GM12878 (cell line): Measurements from ENCODE around the gene ZBTB16. TPM values are rescaled to one million over a fixed set of nuclear protein-coding genes. Genes with fewer than 3 reads are reported as not detected.

Experiments
- ATAC-seq: fragments of 200-7000 bp; cut with Tn5 transposase; 3 replicates; pipeline ENCODE4 v1.9.1; 2020; ENCODE audit warnings: mild to moderate bottlenecking, moderate library complexity
- BruUV-seq: library from RNA; stranded (reverse); fragments of 400-500 nt; replicated peaks from 2 replicates; lab custom pipeline; 2021; lab: Mats Ljungman, UMichigan
- CTCF ChIA-PET: fragments of 300-600 bp; sonication (Branson Sonifier 250); formaldehyde crosslinking; extraction: SDS; loops from one replicate; lab custom pipeline; 2021; ENCODE audit warnings: inconsistent platforms; lab: Yijun Ruan, JAX
- POLR2A ChIA-PET: fragments of 350-600 bp; formaldehyde crosslinking; extraction: SDS; loops from one replicate; lab custom pipeline; 2021; ENCODE audit warnings: inconsistent platforms; lab: Charles Lee
- RAD21 ChIA-PET: fragments of 300-600 bp; sonication (Branson Sonifier 250); formaldehyde crosslinking; loops from one replicate; lab custom pipeline; 2023; ENCODE audit warnings: antibody characterized with exemption; ENCODE audit not compliant: unreplicated experiment; lab: Charles Lee
- SMC1A ChIA-PET: fragments of 300-600 bp; sonication (Branson Sonifier 250); formaldehyde crosslinking; loops from one replicate; lab custom pipeline; 2023; ENCODE audit not compliant: unreplicated experiment, uncharacterized antibody; lab: Charles Lee
- DNase-seq: peaks from one replicate; pipeline ENCODE4 v3.0.0-alpha.2; 2011; ENCODE audit warnings: low read depth, low spot score
- FAIRE-seq: peaks from 3 replicates; lab custom pipeline; 2011; peaks lifted over from hg19 to GRCh38; lab: Jason Lieb, UNC
- H2AFZ ChIP-seq: 2 replicates; pipeline ENCODE4 v1.6.0; 2011; ENCODE audit warnings: low read depth, low read length, control low read depth; ENCODE audit not compliant: control insufficient read depth
- H3K27ac ChIP-seq: 2 replicates; pipeline ENCODE4 v1.5.1; 2011; ENCODE audit warnings: control low read depth; ENCODE audit not compliant: control insufficient read depth, insufficient read depth
- H3K27me3 ChIP-seq, 2 experiments: replicated peaks in 1 of 2; 2 replicates each; pipeline versions ENCODE4 v1.6.0 to v1.6.1; 2011; ENCODE audit warnings: low read length in 1 of 2; ENCODE audit not compliant: control insufficient read depth in 2 of 2, insufficient read depth in 2 of 2
- H3K36me3 ChIP-seq, 2 experiments: 2 replicates each; pipeline ENCODE4 v1.5.1; 2011; ENCODE audit warnings: low read length in 1 of 2; ENCODE audit not compliant: control insufficient read depth in 2 of 2, insufficient read depth in 2 of 2
- H3K4me1 ChIP-seq: 2 replicates; pipeline ENCODE4 v1.6.1; 2011; ENCODE audit warnings: mild to moderate bottlenecking, low read length, moderate library complexity, mixed read lengths; ENCODE audit not compliant: control insufficient read depth, insufficient read depth
- H3K4me2 ChIP-seq: 2 replicates; pipeline ENCODE4 v1.6.0; 2011; ENCODE audit warnings: control low read depth; ENCODE audit not compliant: control insufficient read depth, insufficient read depth
- H3K4me3 ChIP-seq: fragments of 200-600 bp; sonication (generic); 2 replicates; pipeline ENCODE4 v1.5.1; 2016
- H3K79me2 ChIP-seq: 2 replicates; pipeline ENCODE4 v1.6.0; 2011; ENCODE audit warnings: low read length; ENCODE audit not compliant: control insufficient read depth, insufficient read depth
- H3K9ac ChIP-seq: 2 replicates; pipeline ENCODE4 v1.8.0; 2011; ENCODE audit warnings: low read length, control low read depth, mixed read lengths; ENCODE audit not compliant: control insufficient read depth, insufficient read depth
- H3K9me3 ChIP-seq: replicated peaks from 3 replicates; pipeline ENCODE4 v1.5.1; 2011; ENCODE audit warnings: mild to moderate bottlenecking, low read length; ENCODE audit not compliant: control insufficient read depth, insufficient read depth
- H4K20me1 ChIP-seq: 2 replicates; pipeline ENCODE4 v1.6.0; 2011; ENCODE audit not compliant: control insufficient read depth, insufficient read depth
- BHLHE40 ChIP-seq, 2 experiments: fragments of 450-650 bp in 1 of 2; IDR thresholded peaks; 2 replicates each; pipeline ENCODE4 v1.6.1; 2011 to 2017; ENCODE audit warnings: low read depth in 2 of 2, borderline replicate concordance in 1 of 2, improper control_type of control experiment in 1 of 2, low read length in 1 of 2, mild to moderate bottlenecking in 1 of 2
- CBFB ChIP-seq: IDR thresholded peaks from 2 replicates; pipeline ENCODE4 v1.6.1; 2016; ENCODE audit warnings: antibody characterized with exemption, low read depth
- CHD1 ChIP-seq: IDR thresholded peaks from 2 replicates; pipeline ENCODE4 v1.6.1; 2012; ENCODE audit warnings: low read depth, low read length, improper control_type of control experiment
- CHD2 ChIP-seq: IDR thresholded peaks from 2 replicates; pipeline ENCODE4 v1.6.1; 2011; ENCODE audit warnings: low read depth, low read length, improper control_type of control experiment, borderline replicate concordance
- EED ChIP-seq: sonication (generic); IDR thresholded peaks from 2 replicates; pipeline ENCODE4 v1.6.1; 2016; ENCODE audit warnings: antibody characterized with exemption, low read depth
- GABPA ChIP-seq: IDR thresholded peaks from 2 replicates; pipeline ENCODE4 v1.6.1; 2014; ENCODE audit warnings: antibody characterized with exemption, low read depth, mild to moderate bottlenecking, inconsistent platforms
- HDAC2 ChIP-seq: fragments of 200-600 bp; sonication (generic); IDR thresholded peaks from 2 replicates; pipeline ENCODE4 v1.6.1; 2017
- IKZF2 ChIP-seq, 2 experiments: fragments of 450-650 bp; IDR thresholded peaks; 2 replicates each; pipeline ENCODE4 v1.6.1; 2017; ENCODE audit warnings: mild to moderate bottlenecking in 2 of 2, moderate library complexity in 2 of 2
- MTA2 ChIP-seq: fragments of 450-650 bp; IDR thresholded peaks from 2 replicates; pipeline ENCODE4 v1.6.1; 2016; ENCODE audit warnings: low read depth, mild to moderate bottlenecking, moderate library complexity
- MYC ChIP-seq: IDR thresholded peaks from 2 replicates; pipeline ENCODE4 v1.6.1; 2011; ENCODE audit warnings: mild to moderate bottlenecking, low read length, moderate library complexity, inconsistent platforms; ENCODE audit not compliant: insufficient read depth, insufficient replicate concordance, insufficient read length, severe bottlenecking
- POLR2A ChIP-seq: IDR thresholded peaks from 2 replicates; pipeline ENCODE4 v1.6.1; 2011; ENCODE audit warnings: low read depth, mild to moderate bottlenecking, low read length
- SMAD5 ChIP-seq: IDR thresholded peaks from 2 replicates; pipeline ENCODE4 v1.6.1; 2016; ENCODE audit warnings: antibody characterized with exemption, low read depth
- STAT3 ChIP-seq: IDR thresholded peaks from 2 replicates; pipeline ENCODE4 v1.6.1; 2011; ENCODE audit warnings: low read depth, low read length, improper control_type of control experiment
- TARDBP ChIP-seq: IDR thresholded peaks from 2 replicates; pipeline ENCODE4 v1.6.1; 2016; ENCODE audit warnings: borderline replicate concordance
- TCF12 ChIP-seq: IDR thresholded peaks from 2 replicates; pipeline ENCODE4 v1.6.1; 2011; ENCODE audit warnings: low read depth, mild to moderate bottlenecking, low read length
- ZNF207 ChIP-seq: fragments of 450-650 bp; IDR thresholded peaks from 2 replicates; pipeline ENCODE4 v1.6.1; 2014; ENCODE audit warnings: antibody characterized with exemption, mild to moderate bottlenecking, borderline replicate concordance
- WGBS: methylation state at CpG from one replicate; pipeline ENCODE4 v1.1.6; 2016; ENCODE audit warnings: low lambda C conversion rate; ENCODE audit not compliant: insufficient replicate concordance, insufficient coverage; ENCODE audit errors: missing lambda C conversion rate; 5-methylcytosine and 5-hydroxymethylcytosine counted together
- in situ Hi-C: fragments of 300-500 bp; cut with MboI; formaldehyde crosslinking; loops from 9 replicates; pipeline ENCODE4 v1.14.3; 2018; ENCODE audit warnings: mixed read lengths
- intact Hi-C: fragments of 100-400 bp; cut with micrococcal nuclease; formaldehyde crosslinking; loops from one replicate; pipeline ENCODE4 v1.14.2; 2022; ENCODE audit not compliant: unreplicated experiment
- polyA plus RNA-seq, 11 experiments: library from polyadenylated mRNA; depleted of rRNA in 4 of 11; unstranded in 6 of 11; stranded (reverse) in 5 of 11; fragments of >200 nt; fragmentation: Nextera tagmentation in 4 of 11; fragmentation: Illumina TruSeq in 1 of 11; extraction: Ambion mirVana in 4 of 11; extraction: Trizol in 1 of 11; gene quantifications; 1 replicate in 1 of 11; 2 replicates in 10 of 11; pipeline versions ENCODE4 v1.2.1 to v1.2.3, GENCODE V29; 2011 to 2016; ENCODE audit warnings: inconsistent platforms in 2 of 11, missing spikeins in 2 of 11, low read depth in 1 of 11
- total RNA-seq, 4 experiments: library from RNA; depleted of rRNA in 3 of 4; stranded (reverse); fragments of >200 nt in 3 of 4; fragmentation: Illumina TruSeq in 1 of 4; extraction: Trizol in 1 of 4; gene quantifications; 2 replicates each; pipeline versions ENCODE4 v1.2.1 to v1.2.3, GENCODE V29; 2013 to 2021
- TF ChIP-seq, protein P1 (sequence below): fragments of 450-650 bp; IDR thresholded peaks from 2 replicates; pipeline ENCODE4 v1.6.1; 2017; ENCODE audit warnings: antibody characterized with exemption, mild to moderate bottlenecking, moderate library complexity
- TF ChIP-seq, protein P2 (sequence below): fragments of 450-650 bp; IDR thresholded peaks from 2 replicates; pipeline ENCODE4 v1.6.1; 2017; ENCODE audit warnings: mild to moderate bottlenecking, moderate library complexity

The ZBTB16 gene
- total and polyA plus RNA-seq, 10 of the 15 experiments (the other 5 are each of a cell fraction or from before 2014, with no cell fraction given) = 0.38 TPM; not detected in 9

DNA sequence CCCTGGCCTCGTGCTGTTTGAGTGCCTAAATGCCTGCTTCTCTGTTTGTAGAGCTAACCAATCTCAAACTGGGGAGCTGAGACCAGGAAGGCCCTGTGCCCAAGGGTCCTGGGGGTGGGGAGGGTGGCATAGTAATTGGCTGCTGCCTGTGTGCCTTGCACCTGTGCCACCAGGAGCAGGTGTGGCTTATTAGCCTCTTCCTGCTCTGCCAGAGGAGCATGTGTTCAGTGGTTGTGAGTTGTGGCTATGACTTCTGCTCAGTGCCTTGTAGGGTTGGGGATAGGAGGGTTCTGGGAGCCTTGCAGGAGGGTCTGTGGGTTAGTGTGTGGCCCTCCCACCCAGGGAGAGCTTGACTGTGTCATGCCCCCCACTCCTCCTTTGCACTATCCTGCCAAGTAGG lies 109.2 kb downstream of the ZBTB16 start (continued):
- TF ChIP-seq, protein P1, sequence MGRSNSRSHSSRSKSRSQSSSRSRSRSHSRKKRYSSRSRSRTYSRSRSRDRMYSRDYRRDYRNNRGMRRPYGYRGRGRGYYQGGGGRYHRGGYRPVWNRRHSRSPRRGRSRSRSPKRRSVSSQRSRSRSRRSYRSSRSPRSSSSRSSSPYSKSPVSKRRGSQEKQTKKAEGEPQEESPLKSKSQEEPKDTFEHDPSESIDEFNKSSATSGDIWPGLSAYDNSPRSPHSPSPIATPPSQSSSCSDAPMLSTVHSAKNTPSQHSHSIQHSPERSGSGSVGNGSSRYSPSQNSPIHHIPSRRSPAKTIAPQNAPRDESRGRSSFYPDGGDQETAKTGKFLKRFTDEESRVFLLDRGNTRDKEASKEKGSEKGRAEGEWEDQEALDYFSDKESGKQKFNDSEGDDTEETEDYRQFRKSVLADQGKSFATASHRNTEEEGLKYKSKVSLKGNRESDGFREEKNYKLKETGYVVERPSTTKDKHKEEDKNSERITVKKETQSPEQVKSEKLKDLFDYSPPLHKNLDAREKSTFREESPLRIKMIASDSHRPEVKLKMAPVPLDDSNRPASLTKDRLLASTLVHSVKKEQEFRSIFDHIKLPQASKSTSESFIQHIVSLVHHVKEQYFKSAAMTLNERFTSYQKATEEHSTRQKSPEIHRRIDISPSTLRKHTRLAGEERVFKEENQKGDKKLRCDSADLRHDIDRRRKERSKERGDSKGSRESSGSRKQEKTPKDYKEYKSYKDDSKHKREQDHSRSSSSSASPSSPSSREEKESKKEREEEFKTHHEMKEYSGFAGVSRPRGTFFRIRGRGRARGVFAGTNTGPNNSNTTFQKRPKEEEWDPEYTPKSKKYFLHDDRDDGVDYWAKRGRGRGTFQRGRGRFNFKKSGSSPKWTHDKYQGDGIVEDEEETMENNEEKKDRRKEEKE = no peak
- TF ChIP-seq CHD2 (no peak), MYC (no peak), MTA2 (no peak), STAT3 (no peak)

DNA sequence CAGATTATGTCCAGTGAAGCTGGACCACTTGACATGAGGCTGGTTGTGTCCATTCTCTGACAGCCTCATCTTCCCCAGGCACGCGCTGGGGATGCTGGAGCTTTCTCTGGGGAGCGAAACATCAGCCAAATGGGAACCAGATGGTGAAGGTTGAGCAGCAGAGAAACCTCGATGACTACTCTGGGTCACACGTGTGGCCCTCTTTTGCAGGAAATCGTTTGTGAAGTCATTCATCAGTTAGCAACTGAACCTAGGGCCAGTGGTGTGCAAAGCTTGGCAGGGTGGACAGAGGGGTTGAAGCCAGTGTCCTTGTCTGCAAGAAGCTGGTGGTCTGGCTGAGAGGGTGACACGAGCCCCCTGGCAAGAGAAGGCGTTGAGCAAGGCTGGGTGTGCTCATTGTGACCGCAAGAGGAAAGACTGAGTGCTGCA lies 109.8 kb downstream of the ZBTB16 start:
- POLR2A ChIA-PET = no interaction called here
- intact Hi-C loops = no loop called here
- Histone ChIP-seq H4K20me1 (no peaks in the 10 kb centered on the region), H3K9me3 (no peaks in the 10 kb centered on the region), H3K4me2 (no peak overlapping the region), H2AFZ (no peak overlapping the region), H3K27ac (no peak overlapping the region), H3K79me2 (no peaks in the 10 kb centered on the region), H3K9ac (no peak overlapping the region), H3K4me1 (no peaks in the 10 kb centered on the region), H3K27me3 (peaks cover 0 to 3% of the 10 kb centered on the region in 2 experiments; a peak in 1 of 4 replicates), H3K36me3 (no peaks in the 10 kb centered on the region), H3K4me3 (no peak overlapping the region)
- 7% methylated on average over 9 of the region's 9 CpGs for WGBS
- no peak for FAIRE-seq
- RAD21 ChIA-PET = no interaction called here
- DNase-seq = no peak
- no TSS peak for BruUV-seq
- ATAC-seq = no peak
- SMC1A ChIA-PET = interaction anchor here (0.6 kb wide), 1 partner anchor 39 kb away, joined by 3 read pairs; no protein-coding TSS in a partner anchor
- CTCF ChIA-PET = no interaction called here
- in situ Hi-C loops = no loop called here
- TF ChIP-seq, protein P2, sequence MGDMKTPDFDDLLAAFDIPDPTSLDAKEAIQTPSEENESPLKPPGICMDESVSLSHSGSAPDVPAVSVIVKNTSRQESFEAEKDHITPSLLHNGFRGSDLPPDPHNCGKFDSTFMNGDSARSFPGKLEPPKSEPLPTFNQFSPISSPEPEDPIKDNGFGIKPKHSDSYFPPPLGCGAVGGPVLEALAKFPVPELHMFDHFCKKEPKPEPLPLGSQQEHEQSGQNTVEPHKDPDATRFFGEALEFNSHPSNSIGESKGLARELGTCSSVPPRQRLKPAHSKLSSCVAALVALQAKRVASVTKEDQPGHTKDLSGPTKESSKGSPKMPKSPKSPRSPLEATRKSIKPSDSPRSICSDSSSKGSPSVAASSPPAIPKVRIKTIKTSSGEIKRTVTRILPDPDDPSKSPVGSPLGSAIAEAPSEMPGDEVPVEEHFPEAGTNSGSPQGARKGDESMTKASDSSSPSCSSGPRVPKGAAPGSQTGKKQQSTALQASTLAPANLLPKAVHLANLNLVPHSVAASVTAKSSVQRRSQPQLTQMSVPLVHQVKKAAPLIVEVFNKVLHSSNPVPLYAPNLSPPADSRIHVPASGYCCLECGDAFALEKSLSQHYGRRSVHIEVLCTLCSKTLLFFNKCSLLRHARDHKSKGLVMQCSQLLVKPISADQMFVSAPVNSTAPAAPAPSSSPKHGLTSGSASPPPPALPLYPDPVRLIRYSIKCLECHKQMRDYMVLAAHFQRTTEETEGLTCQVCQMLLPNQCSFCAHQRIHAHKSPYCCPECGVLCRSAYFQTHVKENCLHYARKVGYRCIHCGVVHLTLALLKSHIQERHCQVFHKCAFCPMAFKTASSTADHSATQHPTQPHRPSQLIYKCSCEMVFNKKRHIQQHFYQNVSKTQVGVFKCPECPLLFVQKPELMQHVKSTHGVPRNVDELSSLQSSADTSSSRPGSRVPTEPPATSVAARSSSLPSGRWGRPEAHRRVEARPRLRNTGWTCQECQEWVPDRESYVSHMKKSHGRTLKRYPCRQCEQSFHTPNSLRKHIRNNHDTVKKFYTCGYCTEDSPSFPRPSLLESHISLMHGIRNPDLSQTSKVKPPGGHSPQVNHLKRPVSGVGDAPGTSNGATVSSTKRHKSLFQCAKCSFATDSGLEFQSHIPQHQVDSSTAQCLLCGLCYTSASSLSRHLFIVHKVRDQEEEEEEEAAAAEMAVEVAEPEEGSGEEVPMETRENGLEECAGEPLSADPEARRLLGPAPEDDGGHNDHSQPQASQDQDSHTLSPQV = no peak
- TF ChIP-seq TARDBP = no peak
- no peak for TF ChIP-seq IKZF2 (IDR thresholded peaks at IDR 0.05)
- TF ChIP-seq EED = no peak
- no peak for TF ChIP-seq BHLHE40 (IDR thresholded peaks at IDR 0.05; ENCODE audit: borderline replicate concordance in 1 of 2, low read depth in 2 of 2, low read length in 1 of 2)
- TF ChIP-seq CHD1 = no peak
- no peak for TF ChIP-seq POLR2A
- TF ChIP-seq TCF12 = no peak
- no peak for TF ChIP-seq HDAC2
- TF ChIP-seq SMAD5 = no peak
- TF ChIP-seq GABPA = no peak
- no peak for TF ChIP-seq CBFB
- TF ChIP-seq ZNF207 = no peak
